ENCODE measurements around the gene SLC39A11. TPM values are rescaled to one million over a fixed set of nuclear protein-coding genes. Genes with fewer than 3 reads are reported as not detected.
A peak's percentile ranks its signal among the peaks of the same experiment; 100 is the strongest.

SLC39A11 gene
- total and polyA plus RNA-seq, 8 donors, result 13.6 to 49.0 (median 17.5) TPM

GRCh38 chr17:72603420-72604242, 488.9 kb downstream of the SLC39A11 start:
- no peak overlapping the region for H3K27ac ChIP-seq
- intact Hi-C loops (cut with DNase I), result no loop called here

GRCh38 chr17:72602517-72603419, 489.7 kb downstream of the SLC39A11 start:
- H3K27me3 ChIP-seq, result no peaks in the 10 kb centered on the region
- no peaks in the 10 kb centered on the region for H3K36me3 ChIP-seq
- DNase-seq (peak in 1 of 4 donors; percentile 78), ATAC-seq (peak; percentile 78)
- H3K4me1 ChIP-seq, result no peaks in the 10 kb centered on the region
- H3K9me3 ChIP-seq, result peaks cover 0 to 5% of the 10 kb centered on the region in 2 donors
- intact Hi-C loops (cut with DNase I), result no loop called here
- H3K27ac ChIP-seq, result peak overlapping the region in 1 of 2 donors; percentile 28
- TF ChIP-seq CTCF (IDR thresholded peaks at IDR 0.05), result peak in 1 of 2 donors; percentile 27
- H3K4me3 ChIP-seq, result no peak overlapping the region

More at GRCh38 chr17:72603420-72604242, 488.9 kb downstream of the SLC39A11 start:
- Histone ChIP-seq H3K4me3 (no peak overlapping the region), H3K27me3 (no peaks in the 10 kb centered on the region), H3K36me3 (no peaks in the 10 kb centered on the region), H3K9me3 (peaks cover 0 to 6% of the 10 kb centered on the region in 2 donors), H3K4me1 (no peaks in the 10 kb centered on the region)
- DNase-seq (no peak), ATAC-seq (no peak)
- TF ChIP-seq CTCF (IDR thresholded peaks at IDR 0.05), result no peak

GRCh38 chr17:72600934-72601333, 491.6 kb downstream of the SLC39A11 start:
- no peak for TF ChIP-seq CTCF (IDR thresholded peaks at IDR 0.05)
- DNase-seq, result no peak
- H3K36me3 ChIP-seq, result no peaks in the 10 kb centered on the region
- H3K4me3 ChIP-seq, result no peak overlapping the region
- no peaks in the 10 kb centered on the region for H3K4me1 ChIP-seq
- ATAC-seq, result no peak
- intact Hi-C loops (cut with DNase I), result no loop called here
- peaks cover 0 to 4% of the 10 kb centered on the region in 2 donors for H3K27me3 ChIP-seq
- H3K27ac ChIP-seq, result no peak overlapping the region
- H3K9me3 ChIP-seq, result no peaks in the 10 kb centered on the region

GRCh38 chr17:72599891-72600290, 492.6 kb downstream of the SLC39A11 start:
- intact Hi-C loops (cut with DNase I), result no loop called here
- TF ChIP-seq CTCF (IDR thresholded peaks at IDR 0.05), result no peak
- H3K4me1 ChIP-seq, result no peaks in the 10 kb centered on the region
- no peak for DNase-seq
- H3K27ac ChIP-seq, result no peak overlapping the region
- H3K4me3 ChIP-seq, result no peak overlapping the region
- peaks cover 0 to 8% of the 10 kb centered on the region in 2 donors for H3K27me3 ChIP-seq
- H3K36me3 ChIP-seq, result no peaks in the 10 kb centered on the region
- H3K9me3 ChIP-seq, result no peaks in the 10 kb centered on the region
- ATAC-seq, result no peak

GRCh38 chr17:72598695-72599094, 493.8 kb downstream of the SLC39A11 start:
- no peak overlapping the region for H3K27ac ChIP-seq
- H3K4me1 ChIP-seq, result no peaks in the 10 kb centered on the region
- H3K4me3 ChIP-seq, result no peak overlapping the region
- DNase-seq (no peak), ATAC-seq (no peak)
- no peaks in the 10 kb centered on the region for H3K36me3 ChIP-seq
- intact Hi-C loops (cut with DNase I), result no loop called here
- H3K27me3 ChIP-seq, result peaks cover 0 to 20% of the 10 kb centered on the region in 2 donors
- H3K9me3 ChIP-seq, result no peaks in the 10 kb centered on the region
- TF ChIP-seq CTCF (IDR thresholded peaks at IDR 0.05), result no peak
